ENCODE measurements around the gene RIC8A. TPM values are rescaled to one million over a fixed set of nuclear protein-coding genes. Genes with fewer than 3 reads are reported as not detected.

RIC8A gene
- total RNA-seq, 1 donor from 2014 or later, result 157 TPM

DNA sequence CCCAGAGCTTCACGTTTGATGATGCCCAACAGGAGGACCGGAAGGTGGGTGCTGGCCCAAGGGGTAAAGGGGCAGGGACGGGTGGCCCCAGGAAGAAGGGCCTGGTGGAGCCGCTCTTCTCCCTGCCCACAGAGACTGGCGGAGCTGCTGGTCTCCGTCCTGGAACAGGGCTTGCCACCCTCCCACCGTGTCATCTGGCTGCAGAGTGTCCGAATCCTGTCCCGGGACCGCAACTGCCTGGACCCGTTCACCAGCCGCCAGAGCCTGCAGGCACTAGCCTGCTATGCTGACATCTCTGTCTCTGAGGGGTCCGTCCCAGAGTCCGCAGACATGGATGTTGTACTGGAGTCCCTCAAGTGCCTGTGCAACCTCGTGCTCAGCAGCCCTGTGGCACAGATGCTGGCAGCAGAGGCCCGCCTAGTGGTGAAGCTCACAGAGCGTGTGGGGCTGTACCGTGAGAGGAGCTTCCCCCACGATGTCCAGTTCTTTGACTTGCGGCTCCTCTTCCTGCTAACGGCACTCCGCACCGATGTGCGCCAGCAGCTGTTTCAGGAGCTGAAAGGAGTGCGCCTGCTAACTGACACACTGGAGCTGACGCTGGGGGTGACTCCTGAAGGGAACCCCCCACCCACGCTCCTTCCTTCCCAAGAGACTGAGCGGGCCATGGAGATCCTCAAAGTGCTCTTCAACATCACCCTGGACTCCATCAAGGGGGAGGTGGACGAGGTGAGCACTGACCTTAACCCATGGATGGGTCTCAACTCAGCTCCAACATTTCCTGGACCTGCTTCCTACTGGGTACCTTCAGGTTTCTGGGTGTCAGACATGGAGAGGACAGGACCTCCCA is 2.0 kb downstream of the RIC8A start:
- Mint-ChIP-seq H3K9me3 (ENCODE audit: unreplicated experiment) (no peaks in the 10 kb centered on the region), H3K4me1 (ENCODE audit: low read depth, unreplicated experiment) (peaks cover 43% of the 10 kb centered on the region), H3K4me3 (ENCODE audit: unreplicated experiment) (peak overlapping the region; percentile 99), H3K27me3 (ENCODE audit: low read depth, unreplicated experiment) (no peaks in the 10 kb centered on the region), H3K36me3 (ENCODE audit: low read depth, unreplicated experiment) (peaks cover 24% of the 10 kb centered on the region), H3K27ac (ENCODE audit: unreplicated experiment) (peak overlapping the region; percentile 100)
- H3K4me1 ChIP-seq (ENCODE audit: insufficient read depth, low read length), result peaks cover 33% of the 10 kb centered on the region
- H3K4me2 ChIP-seq (ENCODE audit: low read length), result peak overlapping the region; percentile 97
- peak overlapping the region; percentile 86 for H3K4me3 ChIP-seq (ENCODE audit: insufficient read depth, low read depth, low read length)
- no peak for FAIRE-seq
- H3K36me3 ChIP-seq (ENCODE audit: insufficient read depth, low read length), result peaks cover 38% of the 10 kb centered on the region
- no peaks in the 10 kb centered on the region for H3K9me3 ChIP-seq (ENCODE audit: insufficient read depth, low read depth, low read length)
- peak overlapping the region; percentile 97 for H3K9ac ChIP-seq (ENCODE audit: low read length)
- no peaks in the 10 kb centered on the region for H3K27me3 ChIP-seq (ENCODE audit: insufficient read depth, low read length)
- peaks cover 77% of the 10 kb centered on the region for H4K20me1 ChIP-seq (ENCODE audit: insufficient read depth, low read length)
- peak overlapping the region; percentile 94 for H3K27ac ChIP-seq (ENCODE audit: low read depth, low read length)
- TF ChIP-seq, protein P1, sequence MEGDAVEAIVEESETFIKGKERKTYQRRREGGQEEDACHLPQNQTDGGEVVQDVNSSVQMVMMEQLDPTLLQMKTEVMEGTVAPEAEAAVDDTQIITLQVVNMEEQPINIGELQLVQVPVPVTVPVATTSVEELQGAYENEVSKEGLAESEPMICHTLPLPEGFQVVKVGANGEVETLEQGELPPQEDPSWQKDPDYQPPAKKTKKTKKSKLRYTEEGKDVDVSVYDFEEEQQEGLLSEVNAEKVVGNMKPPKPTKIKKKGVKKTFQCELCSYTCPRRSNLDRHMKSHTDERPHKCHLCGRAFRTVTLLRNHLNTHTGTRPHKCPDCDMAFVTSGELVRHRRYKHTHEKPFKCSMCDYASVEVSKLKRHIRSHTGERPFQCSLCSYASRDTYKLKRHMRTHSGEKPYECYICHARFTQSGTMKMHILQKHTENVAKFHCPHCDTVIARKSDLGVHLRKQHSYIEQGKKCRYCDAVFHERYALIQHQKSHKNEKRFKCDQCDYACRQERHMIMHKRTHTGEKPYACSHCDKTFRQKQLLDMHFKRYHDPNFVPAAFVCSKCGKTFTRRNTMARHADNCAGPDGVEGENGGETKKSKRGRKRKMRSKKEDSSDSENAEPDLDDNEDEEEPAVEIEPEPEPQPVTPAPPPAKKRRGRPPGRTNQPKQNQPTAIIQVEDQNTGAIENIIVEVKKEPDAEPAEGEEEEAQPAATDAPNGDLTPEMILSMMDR (IDR thresholded peaks at IDR 0.05; ENCODE audit: insufficient read depth, low read depth, low read length), result no peak
- TF ChIP-seq EZH2 (IDR thresholded peaks at IDR 0.05; ENCODE audit: insufficient read depth, low read length), result no peak
- no peak overlapping the region for H2AFZ ChIP-seq (ENCODE audit: low read depth, low read length)
- no peak for DNase-seq (ENCODE audit: low read depth)
- H3K79me2 ChIP-seq (ENCODE audit: insufficient read depth, low read length), result peaks cover 85% of the 10 kb centered on the region

DNA sequence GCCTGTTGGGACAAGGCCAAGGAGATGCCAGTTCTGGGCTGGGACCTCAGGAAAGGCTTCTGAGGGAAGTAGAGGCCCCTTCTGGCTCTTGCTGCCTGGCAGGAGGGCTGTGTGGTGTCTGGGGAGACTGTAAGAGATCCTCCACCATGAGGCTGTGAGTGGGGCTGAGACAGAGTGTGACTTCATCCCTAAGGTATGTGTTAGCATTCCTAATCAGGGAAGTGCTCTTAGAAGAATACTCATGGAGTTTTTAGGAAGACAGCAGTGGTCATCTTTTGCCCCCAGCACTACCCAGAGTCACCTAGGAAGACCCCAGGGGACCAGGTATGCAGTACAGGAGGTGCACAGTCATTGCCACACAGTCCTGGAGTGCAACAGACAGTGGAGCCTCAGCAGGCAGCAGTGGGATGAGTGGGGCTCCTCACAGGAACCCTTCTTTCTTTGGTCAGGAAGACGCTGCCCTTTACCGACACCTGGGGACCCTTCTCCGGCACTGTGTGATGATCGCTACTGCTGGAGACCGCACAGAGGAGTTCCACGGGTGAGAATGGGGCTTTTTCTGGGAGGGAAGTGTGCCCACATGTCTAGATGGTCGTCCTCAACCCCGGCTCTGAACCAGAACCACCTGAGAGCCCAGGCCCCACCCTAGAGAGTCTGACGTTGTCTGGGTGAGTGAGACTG is 2.8 kb downstream of the RIC8A start:
- Mint-ChIP-seq H3K9me3 (ENCODE audit: unreplicated experiment) (no peaks in the 10 kb centered on the region), H3K4me1 (ENCODE audit: low read depth, unreplicated experiment) (peaks cover 40% of the 10 kb centered on the region), H3K27ac (ENCODE audit: unreplicated experiment) (peak overlapping the region; percentile 100), H3K4me3 (ENCODE audit: unreplicated experiment) (peak overlapping the region; percentile 99), H3K36me3 (ENCODE audit: low read depth, unreplicated experiment) (peaks cover 26% of the 10 kb centered on the region), H3K27me3 (ENCODE audit: low read depth, unreplicated experiment) (no peaks in the 10 kb centered on the region)
- peaks cover 33% of the 10 kb centered on the region for H3K4me1 ChIP-seq (ENCODE audit: insufficient read depth, low read length)
- H3K79me2 ChIP-seq (ENCODE audit: insufficient read depth, low read length), result peaks cover 78% of the 10 kb centered on the region
- no peak overlapping the region for H2AFZ ChIP-seq (ENCODE audit: low read depth, low read length)
- peak overlapping the region; percentile 97 for H3K9ac ChIP-seq (ENCODE audit: low read length)
- H4K20me1 ChIP-seq (ENCODE audit: insufficient read depth, low read length), result peaks cover 77% of the 10 kb centered on the region
- TF ChIP-seq, protein P1 (IDR thresholded peaks at IDR 0.05; ENCODE audit: insufficient read depth, low read depth, low read length), result no peak
- TF ChIP-seq EZH2 (IDR thresholded peaks at IDR 0.05; ENCODE audit: insufficient read depth, low read length), result no peak
- no peaks in the 10 kb centered on the region for H3K27me3 ChIP-seq (ENCODE audit: insufficient read depth, low read length)
- H3K27ac ChIP-seq (ENCODE audit: low read depth, low read length), result peak overlapping the region; percentile 94
- no peak for FAIRE-seq
- peak overlapping the region; percentile 86 for H3K4me3 ChIP-seq (ENCODE audit: insufficient read depth, low read depth, low read length)
- peaks cover 44% of the 10 kb centered on the region for H3K36me3 ChIP-seq (ENCODE audit: insufficient read depth, low read length)
- no peaks in the 10 kb centered on the region for H3K9me3 ChIP-seq (ENCODE audit: insufficient read depth, low read depth, low read length)
- H3K4me2 ChIP-seq (ENCODE audit: low read length), result peak overlapping the region; percentile 97
- peak; percentile 77 for DNase-seq (ENCODE audit: low read depth)
